22Rv1 (cell line): Measurements from ENCODE around the gene ATF2.

ENCODE experiments used
- H3K27ac ChIP-seq: fragments of 450-650 bp; 2 replicates; pipeline ENCODE4 v1.5.1; 2017
- CTCF ChIP-seq: fragments of 450-650 bp; IDR thresholded peaks from 2 replicates; pipeline ENCODE4 v1.5.1; 2017; ENCODE audit warnings: mild to moderate bottlenecking
- ZFX ChIP-seq: fragments of 450-650 bp; IDR thresholded peaks from 2 replicates; pipeline ENCODE4 v1.6.1; 2017; ENCODE audit warnings: antibody characterized with exemption, borderline replicate concordance

The ATF2 gene

GRCh38 chr2:175143678-175144077 is 24.3 kb downstream of the ATF2 start:
- TF ChIP-seq CTCF (no peak), ZFX (no peak)
- no peak overlapping the region for H3K27ac ChIP-seq

GRCh38 chr2:175143191-175143590 is 24.8 kb downstream of the ATF2 start:
- H3K27ac ChIP-seq, result no peak overlapping the region
- TF ChIP-seq CTCF, result no peak
- no peak for TF ChIP-seq ZFX

GRCh38 chr2:175140332-175140731 is 27.7 kb downstream of the ATF2 start:
- no peak overlapping the region for H3K27ac ChIP-seq
- TF ChIP-seq CTCF (no peak), ZFX (no peak)

GRCh38 chr2:175137793-175138192 is 30.2 kb downstream of the ATF2 start:
- H3K27ac ChIP-seq, result no peak overlapping the region
- TF ChIP-seq ZFX, result no peak

GRCh38 chr2:175136334-175137215 is 31.4 kb downstream of the ATF2 start:
- H3K27ac ChIP-seq, result no peak overlapping the region
- TF ChIP-seq CTCF (no peak), ZFX (no peak)

- H3K27ac ChIP-seq, result no peak overlapping the region
- TF ChIP-seq ZFX (no peak), CTCF (no peak)
These were observed 32.1 kb downstream of the ATF2 start for GRCh38 chr2:175135862-175136261.

- TF ChIP-seq CTCF (no peak), ZFX (no peak)
- H3K27ac ChIP-seq, result no peak overlapping the region
These were observed 32.8 kb downstream of the ATF2 start for GRCh38 chr2:175135177-175135576.
